CD4-positive, alpha-beta T cell treated with Interleukin-10 for 1 hour (primary cell): ENCODE results near the gene CASQ2.

Experiments used
- DNase-seq: peaks from one replicate; pipeline ENCODE4 v3.0.0-alpha.2; 2020

Gene CASQ2

DNA sequence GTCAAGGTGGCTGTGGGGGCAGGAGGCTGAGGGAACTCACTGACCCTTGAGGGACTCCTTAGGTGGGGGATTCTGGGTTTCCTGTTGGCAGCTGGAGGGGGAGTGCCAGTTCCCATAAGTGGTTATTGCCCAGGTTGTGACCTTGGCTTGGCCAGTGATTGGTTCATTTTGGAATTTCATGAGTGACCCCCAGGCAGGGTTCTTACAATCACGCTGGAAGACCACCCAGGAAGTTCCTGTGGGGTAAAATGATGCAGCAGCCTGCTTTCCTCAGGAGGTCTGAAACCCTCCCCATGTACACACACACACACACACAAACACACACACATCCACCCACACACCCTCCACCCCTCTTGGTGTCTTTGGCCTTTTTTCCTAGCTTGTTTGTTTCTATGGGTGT, 109.9 kb downstream of the CASQ2 start:
- DNase-seq: no peak

DNA sequence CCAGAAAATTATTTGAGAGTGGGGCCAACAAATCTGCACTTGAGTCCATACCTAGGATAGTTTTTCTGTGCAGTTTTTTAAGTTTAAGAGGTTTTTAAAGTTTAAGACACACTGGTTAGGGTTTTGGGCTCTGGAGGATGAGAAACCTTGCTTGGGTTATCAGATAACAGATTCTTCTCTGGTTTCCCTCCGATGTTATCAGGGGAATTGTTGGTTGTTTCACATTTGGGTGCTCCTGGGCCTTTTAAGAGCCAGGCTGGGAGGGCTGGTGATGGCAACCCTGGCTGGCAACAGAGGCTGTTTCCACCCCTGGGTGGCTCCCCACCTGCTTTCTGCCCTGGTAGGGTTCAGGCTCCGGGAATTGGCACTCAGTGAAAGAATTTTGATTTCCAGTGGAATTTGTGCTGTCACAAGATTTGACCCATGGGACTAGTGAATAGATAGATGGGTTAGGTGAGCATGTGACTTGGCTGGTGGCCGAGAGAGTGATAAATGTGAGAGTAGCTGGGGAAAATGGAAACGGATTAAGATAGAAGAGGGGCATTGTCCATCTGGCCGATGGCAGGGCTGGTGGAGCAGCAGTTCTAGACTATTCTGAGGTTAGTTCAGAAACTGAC, 111.9 kb downstream of the CASQ2 start:
- DNase-seq: no peak

GRCh38 chr1:115655916-115656315, 112.6 kb downstream of the CASQ2 start:
- no peak for DNase-seq

DNA sequence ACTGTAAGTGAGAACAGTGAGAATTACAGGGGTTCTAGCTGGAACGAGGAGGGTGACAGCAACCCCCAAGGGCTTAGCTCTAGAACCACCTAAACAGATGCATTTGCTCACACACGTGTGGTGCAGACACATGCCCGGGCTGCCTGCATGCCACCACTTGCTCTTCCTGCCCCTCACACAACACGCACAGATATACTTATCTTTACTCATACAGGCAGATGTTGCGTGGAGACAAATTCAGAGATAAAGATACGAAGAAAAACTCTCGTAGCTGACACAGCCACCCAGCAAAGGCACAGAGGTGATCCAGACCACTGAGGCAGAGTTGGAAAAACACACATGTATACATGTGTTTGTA, 113.2 kb downstream of the CASQ2 start:
- DNase-seq: no peak

- no peak for DNase-seq
Observed at GRCh38 chr1:115654663-115655305, 113.7 kb downstream of the CASQ2 start.

- DNase-seq: no peak
Observed at GRCh38 chr1:115654125-115654524, 114.4 kb downstream of the CASQ2 start.

GRCh38 chr1:115652236-115652788, 116.2 kb downstream of the CASQ2 start:
- no peak for DNase-seq

DNA sequence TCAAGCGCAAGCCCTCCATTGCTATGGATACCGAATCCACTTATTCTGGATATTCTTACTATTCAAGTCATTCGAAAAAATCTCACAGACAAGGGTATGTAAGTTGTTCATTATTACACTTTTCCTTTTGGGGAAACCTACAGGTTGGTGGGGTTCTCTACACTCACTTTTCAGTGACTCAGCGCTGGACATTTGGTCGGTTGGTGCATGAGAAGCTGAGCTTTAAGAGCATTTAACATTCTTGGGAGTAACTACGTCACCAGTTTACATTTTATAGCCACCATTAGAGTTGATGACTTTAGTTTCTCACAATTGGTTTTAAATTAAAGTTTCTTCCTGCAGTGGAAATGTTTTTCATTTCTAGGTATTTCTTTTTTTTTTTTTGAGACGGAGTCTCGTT, 117.1 kb downstream of the CASQ2 start:
- DNase-seq: no peak

GRCh38 chr1:115650961-115651360, 117.6 kb downstream of the CASQ2 start:
- no peak for DNase-seq
